HG03457 (cell line): ENCODE results near the gene NBDY.

ENCODE experiments used
- ATAC-seq: cut with Tn5 transposase; IDR thresholded peaks from one replicate; pipeline ENCODE4 v1.9.1; 2021; ENCODE audit warnings: moderate number of reproducible peaks; ENCODE audit not compliant: unreplicated experiment

Gene NBDY

DNA sequence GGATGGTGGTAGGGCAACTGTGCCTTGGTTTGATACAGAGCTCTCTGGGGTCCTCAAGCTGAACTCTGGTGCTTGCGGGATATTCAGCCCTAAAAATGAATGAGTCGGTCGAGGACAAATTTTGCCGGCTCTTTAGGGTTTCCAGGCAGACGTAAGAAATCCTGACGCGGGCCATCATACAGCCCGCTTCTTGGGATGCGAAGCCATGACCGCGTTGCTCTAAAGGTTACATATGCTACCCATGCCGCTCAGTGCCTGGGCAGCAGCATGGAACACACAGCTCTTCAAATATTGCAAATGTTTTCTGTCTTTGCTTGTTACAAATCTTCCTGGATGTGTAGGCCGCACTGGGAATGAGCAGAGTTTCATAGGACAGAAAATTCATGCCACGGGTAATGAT is 55.6 kb downstream of the NBDY start:
- no peak for ATAC-seq

- no peak for ATAC-seq
Measured at GRCh38 chrX:56785442-56785841, 56.4 kb downstream of the NBDY start.

- no peak for ATAC-seq
Measured at GRCh38 chrX:56786889-56787733, 58.1 kb downstream of the NBDY start.

DNA sequence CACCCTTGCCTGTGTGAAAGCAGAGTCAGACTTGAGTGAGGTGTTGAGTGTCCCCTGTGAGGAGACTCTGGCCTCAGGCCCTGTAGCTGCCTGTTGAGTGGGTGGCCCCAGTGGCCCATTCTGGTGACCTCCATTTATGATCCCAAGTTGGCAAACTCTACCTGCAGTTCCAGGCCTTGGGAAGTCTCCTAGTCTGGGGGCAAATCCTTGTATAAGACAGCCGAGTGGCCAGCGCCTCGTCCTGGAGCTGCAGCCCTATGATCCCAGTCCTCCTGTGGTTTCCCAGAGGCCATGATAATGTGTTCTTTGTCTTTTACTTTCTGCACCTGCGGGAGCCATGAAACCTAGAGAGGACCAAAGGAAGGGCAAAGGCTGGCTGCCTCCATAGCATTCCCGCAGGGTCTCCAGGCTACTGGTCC is 58.7 kb downstream of the NBDY start:
- no peak for ATAC-seq

GRCh38 chrX:56788229-56788628 is 59.2 kb downstream of the NBDY start:
- no peak for ATAC-seq

DNA sequence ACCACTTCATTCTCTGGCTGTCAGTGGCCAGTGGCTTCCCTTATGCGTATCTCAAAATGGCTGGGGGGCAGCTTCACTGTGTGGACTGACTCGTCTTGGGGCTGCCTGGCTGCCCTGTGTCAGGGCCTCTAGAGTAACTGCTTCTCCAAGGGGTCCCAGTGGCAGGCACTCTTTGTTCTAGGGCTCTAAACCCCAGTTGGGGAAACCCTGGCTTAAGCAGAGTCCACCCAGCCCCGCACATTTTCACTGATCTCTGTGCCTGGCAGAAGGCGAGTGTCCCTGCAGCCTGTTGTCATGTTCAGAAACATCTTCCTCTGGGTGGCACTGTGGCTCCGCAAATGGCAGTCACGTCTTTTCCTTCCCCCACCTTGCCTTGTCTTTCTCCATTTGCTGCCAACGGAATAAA is 59.7 kb downstream of the NBDY start:
- ATAC-seq: no peak

- ATAC-seq: no peak
Measured at GRCh38 chrX:56789518-56790070, 60.6 kb downstream of the NBDY start.

DNA sequence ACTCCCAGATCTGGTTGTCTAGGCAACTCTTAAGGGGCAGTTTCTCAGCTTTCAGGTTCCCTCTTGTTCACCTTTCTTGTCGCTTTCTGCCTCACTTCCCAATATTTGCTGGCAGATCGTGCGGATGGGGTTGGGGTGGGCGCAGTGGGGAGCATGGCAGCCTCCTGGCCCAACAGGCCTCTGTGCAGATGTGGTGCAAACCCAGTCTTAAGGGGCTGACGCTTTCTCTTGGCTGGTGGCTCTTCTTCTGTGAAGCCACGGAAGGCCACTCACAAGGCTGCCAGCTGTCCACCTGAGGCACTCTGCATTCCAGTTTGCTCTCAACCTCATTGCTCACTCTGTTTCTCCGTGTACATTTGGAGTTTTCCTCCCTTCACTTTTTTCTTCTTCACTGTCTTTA is 61.7 kb downstream of the NBDY start:
- no peak for ATAC-seq

GRCh38 chrX:56791456-56791855 is 62.4 kb downstream of the NBDY start:
- ATAC-seq: no peak

DNA sequence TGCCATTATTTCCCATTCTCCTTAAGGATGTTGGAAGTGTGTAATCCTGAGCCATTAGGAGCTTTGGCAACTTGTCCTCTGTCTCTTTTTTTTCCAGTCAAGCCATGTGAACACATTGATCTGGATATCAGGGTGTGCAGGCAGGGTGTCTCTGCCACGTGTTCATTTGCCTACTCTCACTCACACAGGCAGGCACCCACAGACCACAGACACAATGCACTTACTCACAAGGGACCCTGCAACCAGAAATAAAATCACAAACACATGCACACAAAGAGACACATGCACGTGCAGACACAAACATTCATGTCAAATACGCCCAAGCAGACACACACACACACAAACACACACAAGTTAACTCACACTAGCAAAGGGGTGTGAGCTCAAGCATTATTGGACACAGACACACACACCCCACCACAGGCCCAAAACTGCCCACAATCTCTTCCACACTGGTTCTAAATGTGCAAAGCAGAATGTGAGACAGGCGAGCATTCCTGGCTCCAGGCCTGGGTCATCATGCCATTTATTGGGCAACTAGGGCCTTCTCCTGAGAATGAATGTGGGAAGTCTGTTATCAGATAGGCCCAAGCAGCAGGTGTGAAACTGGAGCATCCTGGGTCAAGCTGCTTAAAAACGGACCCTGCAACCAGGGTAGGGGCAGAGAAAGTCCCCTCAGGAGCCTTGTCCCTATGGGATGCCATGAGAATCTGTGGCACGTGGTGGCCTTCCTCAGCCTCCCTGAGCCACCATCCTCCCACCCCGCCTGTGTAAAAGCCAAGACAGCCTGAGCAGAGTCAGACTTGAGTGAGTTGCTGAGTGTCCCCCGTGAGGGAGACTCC is 63.4 kb downstream of the NBDY start:
- no peak for ATAC-seq

GRCh38 chrX:56793112-56793430 is 64.0 kb downstream of the NBDY start:
- ATAC-seq: no peak

GRCh38 chrX:56793521-56794320 is 64.7 kb downstream of the NBDY start:
- no peak for ATAC-seq

- no peak for ATAC-seq
Measured at GRCh38 chrX:56794404-56795230, 65.6 kb downstream of the NBDY start.

DNA sequence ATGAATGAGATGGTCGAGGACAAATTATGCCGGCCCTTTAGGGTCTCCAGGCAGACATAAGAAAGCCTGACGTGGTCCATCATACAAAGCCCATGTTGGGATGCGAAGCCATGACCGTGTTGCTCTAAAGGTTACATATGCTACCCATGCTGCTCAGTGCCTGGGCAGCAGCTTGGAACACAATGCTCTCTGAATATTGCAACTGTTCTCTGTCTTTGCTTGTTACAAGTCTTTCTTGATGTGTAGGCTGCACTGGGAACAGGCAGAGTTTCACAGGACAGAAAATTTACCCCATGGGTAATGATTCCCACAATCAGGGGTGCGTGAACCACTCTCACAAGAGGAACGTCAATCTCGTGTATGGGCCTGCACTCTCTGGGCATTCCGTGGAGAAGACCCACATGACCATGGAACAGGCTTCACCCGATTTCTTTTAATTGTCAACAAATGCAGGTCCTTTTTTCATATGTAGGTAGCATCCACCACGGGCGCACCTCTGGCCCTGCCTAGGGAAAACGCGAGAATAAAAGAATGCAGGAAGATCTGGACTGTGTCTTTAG is 66.3 kb downstream of the NBDY start:
- ATAC-seq: no peak

- no peak for ATAC-seq
Measured at GRCh38 chrX:56796641-56797395, 67.8 kb downstream of the NBDY start.

DNA sequence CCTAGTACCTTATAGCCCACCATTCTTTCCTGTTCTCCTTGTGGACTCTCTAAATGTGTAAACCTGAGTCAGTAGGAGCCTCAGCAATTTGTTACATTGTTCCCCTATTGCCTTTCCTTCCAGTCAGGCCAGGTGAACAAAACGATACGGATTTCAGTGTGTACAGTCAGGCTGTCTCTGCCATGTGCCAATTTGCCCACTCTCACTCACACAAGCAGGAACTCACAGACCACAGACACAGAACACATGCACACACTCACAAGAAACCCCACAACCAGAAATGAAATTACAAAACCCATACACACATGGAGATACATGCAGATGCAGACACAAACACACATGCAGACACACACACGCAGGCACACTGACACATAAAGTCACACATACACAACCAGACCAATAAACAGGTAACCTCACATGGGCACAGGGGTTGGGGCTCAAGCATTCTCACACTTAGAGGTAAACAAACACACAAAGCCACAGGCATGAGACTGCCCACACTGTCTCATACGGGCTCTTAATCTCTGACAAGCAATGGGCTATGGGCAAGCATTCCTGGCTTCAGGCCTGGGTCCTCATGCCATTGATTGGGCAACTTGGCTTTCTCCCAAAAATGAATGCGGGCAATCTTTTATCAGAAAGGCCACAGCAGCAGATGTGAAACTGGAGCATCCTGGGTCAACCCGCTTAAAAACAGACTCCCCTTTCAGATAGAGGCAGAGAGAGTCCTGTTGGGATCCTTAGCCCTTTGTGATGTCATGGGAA is 68.7 kb downstream of the NBDY start:
- no peak for ATAC-seq

DNA sequence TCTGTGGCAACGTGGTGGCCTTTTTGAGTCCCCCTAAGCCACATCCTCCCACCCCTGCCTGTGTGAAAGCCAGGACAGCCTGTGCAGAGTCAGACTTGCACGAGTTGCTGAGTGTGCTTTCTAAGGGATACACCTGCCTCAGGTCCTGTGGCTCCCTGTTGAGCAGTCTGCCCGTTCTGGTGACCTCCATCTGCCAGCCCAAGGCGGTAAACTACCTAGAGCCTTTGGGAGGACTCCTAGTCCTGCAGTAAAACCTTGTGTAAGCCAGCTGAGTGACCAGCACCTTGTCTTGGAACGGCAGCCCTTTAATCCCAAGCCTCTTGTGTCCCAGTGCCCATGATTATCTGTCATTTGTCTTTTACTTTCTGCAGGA is 69.3 kb downstream of the NBDY start:
- no peak for ATAC-seq
